Thyroid gland (tissue), 4 donors: ENCODE measurements around the gene SEL1L3. TPM values are rescaled to one million over a fixed set of nuclear protein-coding genes. Genes with fewer than 3 reads are reported as not detected.

ENCODE experiments used
- DNase-seq, 2 donors: peaks; one replicate each; pipeline ENCODE4 v3.0.0-alpha.2; 2019
- H3K27ac ChIP-seq, 3 donors: fragments of 200-600 bp; sonication (generic); 1 replicate in 2 of 3; 2 replicates in 1 of 3; pipeline ENCODE4 v1.5.1; 2016 to 2019; ENCODE audit warnings: mild to moderate bottlenecking in 1 of 3, moderate library complexity in 1 of 3
- H3K27me3 ChIP-seq: fragments of 200-600 bp; sonication (generic); one replicate; pipeline ENCODE4 v1.5.1; 2019
- H3K36me3 ChIP-seq, 2 donors: fragments of 200-600 bp; sonication (generic); one replicate each; pipeline ENCODE4 v1.5.1; 2016 to 2019
- H3K4me1 ChIP-seq, 2 donors: fragments of 200-600 bp; sonication (generic); one replicate each; pipeline ENCODE4 v1.5.1; 2017 to 2019
- H3K4me3 ChIP-seq, 3 donors: fragments of 200-600 bp; sonication (generic); replicated peaks in 1 of 3; 1 replicate in 2 of 3; 2 replicates in 1 of 3; pipeline ENCODE4 v1.5.1; 2016; ENCODE audit warnings: mild to moderate bottlenecking in 1 of 3
- H3K9me3 ChIP-seq: fragments of 200-600 bp; sonication (generic); one replicate; pipeline ENCODE4 v1.5.1; 2017
- POLR2A ChIP-seq, 2 donors: fragments of 450-650 bp; IDR thresholded peaks; one replicate each; pipeline ENCODE4 v1.6.1; 2017; ENCODE audit warnings: antibody characterized with exemption in 2 of 2, mild to moderate bottlenecking in 2 of 2, moderate library complexity in 1 of 2
- WGBS, 2 donors: methylation state at CpG; one replicate each; pipeline ENCODE4 v1.1.5; 2017; 5-methylcytosine and 5-hydroxymethylcytosine counted together
- intact Hi-C: fragments of 100-400 bp; cut with DNase I; formaldehyde crosslinking; loops from one replicate; pipeline ENCODE4 v1.15.1; 2023
- total RNA-seq, 4 donors: library from RNA; depleted of rRNA; stranded (reverse); fragments of >200 nt; gene quantifications; one replicate each; pipeline ENCODE4 v1.2.3, GENCODE V29; 2016
- TF ChIP-seq, protein P1 (sequence below), 6 experiments: fragments of 200-600 bp in 3 of 6; fragments of 450-650 bp in 3 of 6; sonication (generic) in 3 of 6; IDR thresholded peaks; one replicate each; pipeline ENCODE4 v1.5.1; 2016 to 2019; ENCODE audit warnings: antibody characterized with exemption in 6 of 6, mild to moderate bottlenecking in 2 of 6, inconsistent platforms in 1 of 6, moderate library complexity in 1 of 6

The SEL1L3 gene
- total RNA-seq, 4 donors from 2014 or later, result 18.5 to 81.4 (median 32.4) TPM

DNA sequence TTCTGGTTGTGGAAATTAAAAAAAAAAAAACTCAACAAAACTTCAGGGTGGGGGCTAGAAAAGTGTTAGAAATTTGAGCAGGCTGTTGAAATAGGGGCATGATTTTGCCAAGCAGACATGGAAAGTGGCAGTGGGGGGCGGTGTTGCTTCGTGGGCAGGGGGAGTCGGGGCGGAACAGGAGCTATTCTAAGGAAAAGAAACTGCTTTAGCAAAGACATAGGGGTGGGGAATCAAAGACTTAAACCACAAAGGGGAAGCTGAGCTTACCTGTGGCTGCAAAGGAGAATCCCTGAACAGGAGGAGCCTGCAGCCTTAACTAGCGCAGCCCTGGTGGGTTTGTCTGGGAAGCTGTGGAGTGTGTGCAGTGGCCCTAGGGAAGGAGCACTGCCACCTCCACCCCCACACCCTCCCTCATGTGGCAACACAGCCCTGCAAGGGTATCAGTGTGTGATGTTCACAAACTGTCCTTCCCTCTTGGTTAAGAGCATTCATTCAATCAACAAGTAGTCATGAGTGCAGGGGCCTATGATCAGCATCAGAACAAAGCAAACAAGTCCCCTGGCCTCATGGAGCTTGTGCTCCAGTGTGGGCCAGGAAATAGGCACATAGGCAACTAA, 20.5 kb downstream of the SEL1L3 start:
- intact Hi-C loops, result no loop called here
- Histone ChIP-seq H3K27ac (no peak overlapping the region), H3K4me1 (peaks cover 0 to 12% of the 10 kb centered on the region in 2 donors), H3K9me3 (no peaks in the 10 kb centered on the region), H3K36me3 (no peaks in the 10 kb centered on the region), H3K4me3 (no peak overlapping the region), H3K27me3 (no peaks in the 10 kb centered on the region)
- 73 to 80% methylated on average over 5 of the region's 5 CpGs for WGBS, 2 donors
- DNase-seq, result no peak
- no peak for TF ChIP-seq POLR2A (IDR thresholded peaks at IDR 0.05)
- TF ChIP-seq, protein P1, sequence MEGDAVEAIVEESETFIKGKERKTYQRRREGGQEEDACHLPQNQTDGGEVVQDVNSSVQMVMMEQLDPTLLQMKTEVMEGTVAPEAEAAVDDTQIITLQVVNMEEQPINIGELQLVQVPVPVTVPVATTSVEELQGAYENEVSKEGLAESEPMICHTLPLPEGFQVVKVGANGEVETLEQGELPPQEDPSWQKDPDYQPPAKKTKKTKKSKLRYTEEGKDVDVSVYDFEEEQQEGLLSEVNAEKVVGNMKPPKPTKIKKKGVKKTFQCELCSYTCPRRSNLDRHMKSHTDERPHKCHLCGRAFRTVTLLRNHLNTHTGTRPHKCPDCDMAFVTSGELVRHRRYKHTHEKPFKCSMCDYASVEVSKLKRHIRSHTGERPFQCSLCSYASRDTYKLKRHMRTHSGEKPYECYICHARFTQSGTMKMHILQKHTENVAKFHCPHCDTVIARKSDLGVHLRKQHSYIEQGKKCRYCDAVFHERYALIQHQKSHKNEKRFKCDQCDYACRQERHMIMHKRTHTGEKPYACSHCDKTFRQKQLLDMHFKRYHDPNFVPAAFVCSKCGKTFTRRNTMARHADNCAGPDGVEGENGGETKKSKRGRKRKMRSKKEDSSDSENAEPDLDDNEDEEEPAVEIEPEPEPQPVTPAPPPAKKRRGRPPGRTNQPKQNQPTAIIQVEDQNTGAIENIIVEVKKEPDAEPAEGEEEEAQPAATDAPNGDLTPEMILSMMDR (IDR thresholded peaks at IDR 0.05), result no peak

DNA sequence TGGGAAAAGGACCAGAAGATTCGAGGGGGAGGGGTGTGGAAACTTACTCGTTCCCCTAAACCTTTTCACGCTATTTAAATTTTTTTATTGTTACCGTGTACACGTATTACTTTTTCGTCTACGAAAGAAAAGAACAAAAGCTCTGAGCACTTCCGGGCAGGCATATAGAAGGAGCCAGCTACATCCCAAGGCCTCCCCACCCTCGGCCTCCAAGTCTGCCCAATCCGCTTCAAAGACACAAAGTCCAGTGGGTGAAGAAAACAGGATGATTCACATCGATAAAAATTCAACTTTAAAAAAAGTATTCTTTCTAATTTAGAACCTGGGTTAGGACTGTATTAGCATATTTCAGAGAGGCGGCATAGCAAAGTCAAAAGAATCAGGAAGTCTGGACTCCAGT, 23.1 kb downstream of the SEL1L3 start:
- no peak overlapping the region for H3K4me3 ChIP-seq
- DNase-seq, result no peak
- no peak for TF ChIP-seq POLR2A (IDR thresholded peaks at IDR 0.05)
- TF ChIP-seq, protein P1 (IDR thresholded peaks at IDR 0.05), result no peak
- no peak overlapping the region for H3K27ac ChIP-seq
- intact Hi-C loops, result no loop called here
- no peaks in the 10 kb centered on the region for H3K9me3 ChIP-seq
- no peaks in the 10 kb centered on the region for H3K36me3 ChIP-seq
- peaks cover 0 to 12% of the 10 kb centered on the region in 2 donors for H3K4me1 ChIP-seq
- no peaks in the 10 kb centered on the region for H3K27me3 ChIP-seq
- WGBS, 2 donors, result 91 to 93% methylated on average over 12 of the region's 12 CpGs

DNA sequence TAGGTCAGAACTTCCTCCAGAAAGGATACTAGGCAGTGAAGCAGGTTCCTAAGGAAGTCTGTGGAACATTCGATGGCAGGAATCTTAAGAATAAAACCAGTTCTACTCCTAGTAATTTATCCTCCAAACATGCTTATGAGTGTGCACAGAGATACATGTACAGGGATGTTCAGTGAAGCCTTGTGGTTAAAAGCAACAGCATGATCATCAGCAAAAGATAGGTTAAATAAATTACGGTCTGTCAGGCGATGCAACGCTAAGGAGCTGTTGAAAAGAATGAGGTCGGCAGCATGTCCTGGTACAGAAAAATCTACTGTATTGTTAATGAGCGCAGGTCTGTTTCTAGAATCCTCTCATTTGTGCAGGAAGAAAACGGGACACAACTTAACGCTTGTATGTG, 23.6 kb downstream of the SEL1L3 start:
- Histone ChIP-seq H3K27ac (no peak overlapping the region), H3K4me3 (no peak overlapping the region), H3K27me3 (no peaks in the 10 kb centered on the region), H3K9me3 (no peaks in the 10 kb centered on the region), H3K36me3 (no peaks in the 10 kb centered on the region), H3K4me1 (peaks cover 0 to 11% of the 10 kb centered on the region in 2 donors)
- WGBS, 2 donors, result 88 to 91% methylated on average over 8 of the region's 8 CpGs
- intact Hi-C loops, result no loop called here
- DNase-seq, result no peak
- TF ChIP-seq, protein P1 (IDR thresholded peaks at IDR 0.05), result no peak
- no peak for TF ChIP-seq POLR2A (IDR thresholded peaks at IDR 0.05)

DNA sequence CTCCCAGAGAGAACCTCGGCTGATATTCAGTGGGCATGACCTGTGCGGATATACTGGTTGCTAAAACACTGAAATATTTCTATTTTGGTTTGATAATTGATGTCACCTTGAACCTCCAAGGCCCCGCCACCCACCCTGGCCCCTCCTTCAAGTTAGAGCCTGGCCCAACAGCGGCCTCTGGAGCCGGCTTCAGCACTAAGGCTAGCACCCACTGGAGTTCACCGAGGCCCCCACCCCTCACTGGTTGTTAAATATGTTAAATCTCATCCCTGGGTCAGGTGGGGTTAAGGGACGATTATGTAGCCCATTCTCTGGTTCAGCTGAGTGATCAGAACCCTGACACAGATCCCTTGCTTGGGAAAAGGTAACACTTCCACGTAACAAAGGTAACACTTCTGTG, 24.3 kb downstream of the SEL1L3 start:
- no peaks in the 10 kb centered on the region for H3K27me3 ChIP-seq
- no peak for DNase-seq

DNA sequence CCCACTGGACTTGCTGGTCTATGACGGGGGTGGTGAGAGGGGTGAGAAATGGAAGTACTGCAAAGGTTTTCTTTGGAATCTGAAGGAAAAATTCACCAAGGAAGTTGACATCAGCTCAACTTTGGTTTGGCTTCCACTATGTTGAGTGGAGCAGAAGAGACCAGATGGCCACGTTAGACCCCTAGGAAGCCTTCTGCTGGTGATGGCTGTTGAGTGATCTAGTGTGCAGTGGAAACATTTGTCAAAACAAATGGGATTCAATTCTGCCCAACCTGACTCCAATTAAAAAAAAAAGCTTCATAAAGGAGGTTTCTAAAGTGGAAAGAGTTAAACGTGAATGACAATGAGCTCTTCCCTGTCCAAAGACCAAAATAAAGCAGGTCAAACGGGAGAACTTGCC, 25.7 kb downstream of the SEL1L3 start:
- Histone ChIP-seq H3K36me3 (no peaks in the 10 kb centered on the region), H3K4me1 (no peaks in the 10 kb centered on the region), H3K4me3 (no peak overlapping the region), H3K27ac (no peak overlapping the region), H3K27me3 (no peaks in the 10 kb centered on the region), H3K9me3 (no peaks in the 10 kb centered on the region)
- no peak for TF ChIP-seq POLR2A (IDR thresholded peaks at IDR 0.05)
- TF ChIP-seq, protein P1 (IDR thresholded peaks at IDR 0.05), result no peak
- WGBS, 2 donors, result 85 to 89% methylated on average over 4 of the region's 4 CpGs
- DNase-seq, result no peak
- intact Hi-C loops, result no loop called here

More for the DNA sequence above, 24.3 kb downstream of the SEL1L3 start:
- Histone ChIP-seq H3K27ac (no peak overlapping the region), H3K9me3 (no peaks in the 10 kb centered on the region), H3K4me3 (no peak overlapping the region), H3K4me1 (peaks cover 0 to 4% of the 10 kb centered on the region in 2 donors), H3K36me3 (no peaks in the 10 kb centered on the region)
- 74 to 75% methylated on average over 8 of the region's 8 CpGs for WGBS, 2 donors
- intact Hi-C loops, result no loop called here
- TF ChIP-seq POLR2A (IDR thresholded peaks at IDR 0.05), result no peak
- TF ChIP-seq, protein P1 (IDR thresholded peaks at IDR 0.05), result no peak
